Naive B cell (primary cell): ENCODE data around the gene GHRH. TPM values are rescaled to one million over a fixed set of nuclear protein-coding genes. Genes with fewer than 3 reads are reported as not detected.

ENCODE experiments used
- ATAC-seq, 2 donors: fragments of 150-1000 bp; cut with Tn5 transposase; 2 replicates each; pipeline ENCODE4 v1.10.0; 2021; ENCODE audit warnings: low read depth in 2 of 2, mild to moderate bottlenecking in 2 of 2, moderate library complexity in 2 of 2
- DNase-seq: peaks from one replicate; pipeline ENCODE4 v3.0.0; 2022
- H3K27ac Mint-ChIP-seq, 6 donors: one replicate each; pipeline ENCODE4 v1.8.0; 2020 to 2022; ENCODE audit warnings: mild to moderate bottlenecking in 6 of 6, mixed read lengths in 6 of 6, moderate library complexity in 5 of 6, inconsistent platforms in 2 of 6
- H3K27me3 Mint-ChIP-seq, 3 donors: one replicate each; pipeline ENCODE4 v1.8.0; 2021 to 2022; ENCODE audit warnings: mixed read lengths in 3 of 3, mild to moderate bottlenecking in 1 of 3
- H3K36me3 Mint-ChIP-seq, 2 donors: one replicate each; pipeline ENCODE4 v1.8.0; 2020 to 2022; ENCODE audit warnings: mixed read lengths in 2 of 2, inconsistent platforms in 1 of 2, mild to moderate bottlenecking in 1 of 2
- H3K4me1 Mint-ChIP-seq, 3 donors: one replicate each; pipeline ENCODE4 v1.8.0; 2020 to 2022; ENCODE audit warnings: mixed read lengths in 3 of 3, inconsistent platforms in 1 of 3, mild to moderate bottlenecking in 1 of 3, moderate library complexity in 1 of 3
- H3K4me3 Mint-ChIP-seq, 8 donors: one replicate each; pipeline ENCODE4 v1.8.0; 2020 to 2022; ENCODE audit warnings: mild to moderate bottlenecking in 8 of 8, mixed read lengths in 8 of 8, moderate library complexity in 8 of 8, inconsistent platforms in 2 of 8
- H3K9me3 Mint-ChIP-seq, 7 donors: one replicate each; pipeline ENCODE4 v1.8.0; 2020 to 2022; ENCODE audit warnings: mixed read lengths in 7 of 7, mild to moderate bottlenecking in 5 of 7, inconsistent platforms in 2 of 7, moderate library complexity in 1 of 7
- polyA plus RNA-seq, 6 donors: library from polyadenylated mRNA; unstranded; fragments of 300-500 nt; fragmentation: Illumina TruSeq; gene quantifications; one replicate each; pipeline ENCODE4 v1.2.3, GENCODE V29; 2021; ENCODE audit warnings: low read depth in 6 of 6

GHRH gene
- polyA plus RNA-seq, 6 donors from 2014 or later = not detected

GRCh38 chr20:37251825-37252477 lies 9.7 kb downstream of the GHRH start:
- Mint-ChIP-seq H3K27me3 (peaks cover 0 to 5% (median 0%) of the 10 kb centered on the region in 3 donors), H3K4me1 (no peaks in the 10 kb centered on the region), H3K9me3 (peaks cover 0 to 6% (median 0%) of the 10 kb centered on the region in 7 donors), H3K4me3 (peak overlapping the region in 1 of 8 donors; percentile 15), H3K27ac (peak overlapping the region in 3 of 6 donors; percentile 32 to 69 (median 42)), H3K36me3 (no peaks in the 10 kb centered on the region)
- no peak for DNase-seq
- ATAC-seq = no peak

GRCh38 chr20:37249304-37249703 lies 12.3 kb downstream of the GHRH start:
- no peak for DNase-seq

GRCh38 chr20:37247547-37247946 lies 14.1 kb downstream of the GHRH start:
- DNase-seq (no peak), ATAC-seq (no peak)
- peak overlapping the region in 2 of 6 donors; percentile 64 to 91 for H3K27ac Mint-ChIP-seq
- no peak overlapping the region for H3K4me3 Mint-ChIP-seq
- H3K4me1 Mint-ChIP-seq = no peaks in the 10 kb centered on the region
- no peaks in the 10 kb centered on the region for H3K27me3 Mint-ChIP-seq
- no peaks in the 10 kb centered on the region for H3K9me3 Mint-ChIP-seq
- H3K36me3 Mint-ChIP-seq = peaks cover 0 to 13% of the 10 kb centered on the region in 2 donors

More at GRCh38 chr20:37249304-37249703, 12.3 kb downstream of the GHRH start:
- Mint-ChIP-seq H3K36me3 (no peaks in the 10 kb centered on the region), H3K9me3 (peaks cover 0 to 2% (median 0%) of the 10 kb centered on the region in 7 donors), H3K27ac (peak overlapping the region in 1 of 6 donors; percentile 60), H3K4me3 (no peak overlapping the region), H3K4me1 (no peaks in the 10 kb centered on the region), H3K27me3 (peaks cover 0 to 4% (median 0%) of the 10 kb centered on the region in 3 donors)
- no peak for ATAC-seq

GRCh38 chr20:37246736-37247135 lies 14.9 kb downstream of the GHRH start:
- DNase-seq (no peak), ATAC-seq (no peak)
- H3K36me3 Mint-ChIP-seq = peaks cover 0 to 17% of the 10 kb centered on the region in 2 donors
- H3K27me3 Mint-ChIP-seq = no peaks in the 10 kb centered on the region
- H3K4me1 Mint-ChIP-seq = no peaks in the 10 kb centered on the region
- H3K4me3 Mint-ChIP-seq = no peak overlapping the region
- H3K27ac Mint-ChIP-seq = peak overlapping the region in 2 of 6 donors; percentile 62 to 82
- H3K9me3 Mint-ChIP-seq = no peaks in the 10 kb centered on the region

- ATAC-seq (no peak), DNase-seq (no peak)
- Mint-ChIP-seq H3K4me3 (no peak overlapping the region), H3K27ac (peak overlapping the region in 1 of 6 donors; percentile 14), H3K4me1 (no peaks in the 10 kb centered on the region), H3K36me3 (peaks cover 4 to 29% of the 10 kb centered on the region in 2 donors), H3K9me3 (no peaks in the 10 kb centered on the region), H3K27me3 (no peaks in the 10 kb centered on the region)
These were observed 16.1 kb downstream of the GHRH start for GRCh38 chr20:37245216-37246150.

GRCh38 chr20:37244572-37244957 lies 17.0 kb downstream of the GHRH start:
- no peak overlapping the region for H3K4me3 Mint-ChIP-seq

GRCh38 chr20:37243937-37244571 lies 17.6 kb downstream of the GHRH start:
- H3K27me3 Mint-ChIP-seq = no peaks in the 10 kb centered on the region
- H3K36me3 Mint-ChIP-seq = peaks cover 8 to 36% of the 10 kb centered on the region in 2 donors
- ATAC-seq (no peak), DNase-seq (no peak)
- no peak overlapping the region for H3K4me3 Mint-ChIP-seq
- no peaks in the 10 kb centered on the region for H3K4me1 Mint-ChIP-seq
- no peaks in the 10 kb centered on the region for H3K9me3 Mint-ChIP-seq
- peak overlapping the region in 3 of 6 donors; percentile 4 to 67 (median 66) for H3K27ac Mint-ChIP-seq

More at GRCh38 chr20:37244572-37244957, 17.0 kb downstream of the GHRH start:
- DNase-seq (no peak), ATAC-seq (no peak)
- Mint-ChIP-seq H3K27me3 (no peaks in the 10 kb centered on the region), H3K27ac (peak overlapping the region in 2 of 6 donors; percentile 28 to 67), H3K36me3 (peaks cover 4 to 36% of the 10 kb centered on the region in 2 donors), H3K4me1 (no peaks in the 10 kb centered on the region), H3K9me3 (no peaks in the 10 kb centered on the region)

- Mint-ChIP-seq H3K4me3 (no peak overlapping the region), H3K4me1 (no peaks in the 10 kb centered on the region), H3K36me3 (peaks cover 14 to 36% of the 10 kb centered on the region in 2 donors), H3K27me3 (no peaks in the 10 kb centered on the region), H3K27ac (peak overlapping the region in 2 of 6 donors; percentile 83 to 87), H3K9me3 (no peaks in the 10 kb centered on the region)
- ATAC-seq (no peak), DNase-seq (no peak)
These were observed 18.3 kb downstream of the GHRH start for GRCh38 chr20:37243076-37243936.

- no peaks in the 10 kb centered on the region for H3K9me3 Mint-ChIP-seq
- no peak overlapping the region for H3K27ac Mint-ChIP-seq
- H3K36me3 Mint-ChIP-seq = peaks cover 16 to 36% of the 10 kb centered on the region in 2 donors
These were observed 19.1 kb downstream of the GHRH start for GRCh38 chr20:37242503-37242902.

GRCh38 chr20:37240337-37241067 lies 21.1 kb downstream of the GHRH start:
- H3K9me3 Mint-ChIP-seq = no peaks in the 10 kb centered on the region

More at GRCh38 chr20:37242503-37242902, 19.1 kb downstream of the GHRH start:
- H3K4me3 Mint-ChIP-seq = no peak overlapping the region
- no peak for DNase-seq
- H3K4me1 Mint-ChIP-seq = no peaks in the 10 kb centered on the region
- H3K27me3 Mint-ChIP-seq = no peaks in the 10 kb centered on the region
- no peak for ATAC-seq

GRCh38 chr20:37238935-37239451 lies 22.6 kb downstream of the GHRH start:
- ATAC-seq (no peak), DNase-seq (no peak)
- Mint-ChIP-seq H3K36me3 (peaks cover 32 to 49% of the 10 kb centered on the region in 2 donors), H3K27me3 (no peaks in the 10 kb centered on the region), H3K27ac (peak overlapping the region in 1 of 6 donors; percentile 4), H3K9me3 (no peaks in the 10 kb centered on the region), H3K4me3 (no peak overlapping the region), H3K4me1 (no peaks in the 10 kb centered on the region)

More at GRCh38 chr20:37240337-37241067, 21.1 kb downstream of the GHRH start:
- peaks cover 23 to 36% of the 10 kb centered on the region in 2 donors for H3K36me3 Mint-ChIP-seq
- peak overlapping the region in 3 of 6 donors; percentile 19 to 92 (median 42) for H3K27ac Mint-ChIP-seq
- DNase-seq (no peak), ATAC-seq (no peak)
- H3K4me1 Mint-ChIP-seq = no peaks in the 10 kb centered on the region
- no peaks in the 10 kb centered on the region for H3K27me3 Mint-ChIP-seq
- no peak overlapping the region for H3K4me3 Mint-ChIP-seq

GRCh38 chr20:37238426-37238825 lies 23.2 kb downstream of the GHRH start:
- peaks cover 35 to 47% of the 10 kb centered on the region in 2 donors for H3K36me3 Mint-ChIP-seq
- H3K27ac Mint-ChIP-seq = peak overlapping the region in 1 of 6 donors; percentile 4
- ATAC-seq (no peak), DNase-seq (no peak)
- H3K4me1 Mint-ChIP-seq = no peaks in the 10 kb centered on the region
- H3K4me3 Mint-ChIP-seq = no peak overlapping the region
- H3K27me3 Mint-ChIP-seq = no peaks in the 10 kb centered on the region
- no peaks in the 10 kb centered on the region for H3K9me3 Mint-ChIP-seq
